NCI-H1930 (cell line): Measurements from ENCODE around the gene ITGB1BP2.
"Not testable (repeated sequence)": the region's sequence is repeated elsewhere in the genome, so short reads cannot be mapped to it uniquely, and the experiment has no call there.

Experiments
- DNase-seq, 2 experiments: peaks; one replicate each; lab custom pipeline; 2025; lab: John Stamatoyannopoulos, UW

ITGB1BP2 gene

GRCh38 chrX:71302461-71303213 lies 1.1 kb downstream of the ITGB1BP2 start:
- DNase-seq = no peak

DNA sequence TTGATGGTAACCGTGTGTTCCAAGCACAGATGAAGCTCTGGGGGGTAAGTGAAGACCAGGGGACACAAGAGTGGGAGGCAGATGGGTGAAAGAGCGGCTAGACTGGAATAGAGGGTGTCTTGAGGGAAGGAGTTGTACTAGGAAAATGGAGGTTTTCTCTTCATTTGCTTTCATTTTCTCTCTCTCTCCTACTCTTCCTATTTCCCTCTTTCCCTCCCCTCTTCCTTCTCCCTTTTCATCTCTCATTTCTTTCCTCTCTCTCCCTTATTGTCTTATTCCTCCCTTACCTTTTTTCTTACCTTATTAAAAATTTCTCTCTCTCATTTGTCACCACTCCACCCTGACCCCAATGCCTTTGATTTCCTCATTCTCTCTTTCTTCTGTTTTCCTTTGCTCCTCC lies 3.0 kb downstream of the ITGB1BP2 start:
- no peak for DNase-seq

DNA sequence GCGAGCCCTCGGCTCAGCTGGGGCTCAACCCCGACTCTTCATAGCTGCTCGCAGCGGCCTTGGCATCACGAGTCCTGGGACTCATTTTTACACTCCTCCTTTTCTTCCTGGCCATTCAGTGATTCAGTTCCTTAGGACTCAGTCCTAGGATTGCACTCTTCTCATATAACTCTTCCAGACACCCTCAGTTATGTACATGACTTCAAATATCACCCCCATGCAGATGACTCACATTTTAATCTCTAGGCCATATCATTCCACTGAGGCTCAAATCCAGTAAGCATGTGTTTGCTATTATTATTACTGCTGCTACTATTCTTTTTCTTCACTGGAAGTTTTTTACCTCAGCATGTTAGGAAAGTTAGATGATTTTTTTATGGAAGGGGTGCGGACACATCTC lies 14.4 kb downstream of the ITGB1BP2 start:
- DNase-seq = no peak

DNA sequence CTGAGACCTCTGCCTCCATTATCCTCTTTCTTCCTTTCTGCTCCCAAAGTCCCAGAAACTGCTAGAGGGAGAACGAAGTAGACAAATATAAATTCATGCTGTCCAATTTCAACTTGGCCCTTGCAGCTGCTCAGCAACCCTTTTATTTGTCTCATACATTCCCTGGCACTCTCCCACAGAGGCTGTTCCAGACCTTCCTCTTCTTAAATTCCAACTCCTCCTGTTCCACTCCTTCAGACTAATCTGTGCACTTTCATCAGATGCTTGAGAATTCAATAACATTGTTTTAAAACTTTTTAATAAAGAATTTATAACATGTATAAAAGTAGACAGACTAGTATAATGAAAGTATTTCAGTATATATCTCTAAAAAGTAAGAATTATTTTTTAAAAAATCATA lies 15.4 kb downstream of the ITGB1BP2 start:
- DNase-seq = not testable (repeated sequence)

DNA sequence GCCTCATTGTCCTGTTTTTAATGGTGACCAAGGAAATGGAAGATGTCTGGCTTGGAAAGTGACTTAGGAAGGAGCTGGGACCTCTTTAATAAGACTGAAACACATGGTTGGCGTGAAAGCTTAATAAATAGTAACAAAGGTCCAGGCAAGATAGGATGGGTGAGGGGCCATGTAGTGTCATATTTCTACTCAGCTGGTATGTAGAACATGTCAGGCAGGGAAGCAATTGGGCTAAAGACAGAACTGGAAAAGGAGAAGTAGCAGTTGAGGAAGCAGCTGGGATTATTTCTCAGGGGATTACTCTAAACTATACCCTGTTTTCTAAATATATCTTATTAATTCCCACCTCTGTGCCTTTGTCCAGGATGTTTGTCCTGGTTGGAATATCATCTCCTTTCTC lies 18.6 kb downstream of the ITGB1BP2 start:
- no peak for DNase-seq

DNA sequence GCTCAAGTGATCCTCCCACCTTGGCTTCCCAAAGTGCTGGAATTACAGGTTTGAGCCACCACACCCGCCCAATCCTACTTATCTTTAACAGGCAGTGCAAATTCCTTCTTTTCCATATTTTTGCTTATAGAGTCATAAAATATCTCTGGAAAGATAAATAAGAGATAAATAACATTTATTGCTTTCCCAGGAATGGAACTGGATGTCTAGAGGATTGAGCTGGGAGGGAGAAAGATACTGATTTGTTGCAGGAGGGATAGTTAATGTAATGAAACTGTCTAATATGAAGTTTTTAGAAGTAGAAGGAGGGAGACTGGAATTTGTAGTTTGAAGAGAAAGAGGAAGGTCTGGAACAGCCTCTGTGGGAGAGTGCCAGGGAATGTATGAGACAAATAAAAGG lies 20.2 kb downstream of the ITGB1BP2 start:
- no peak for DNase-seq

- not testable (repeated sequence) for DNase-seq
These were observed 22.9 kb downstream of the ITGB1BP2 start for GRCh38 chrX:71324452-71324851.

DNA sequence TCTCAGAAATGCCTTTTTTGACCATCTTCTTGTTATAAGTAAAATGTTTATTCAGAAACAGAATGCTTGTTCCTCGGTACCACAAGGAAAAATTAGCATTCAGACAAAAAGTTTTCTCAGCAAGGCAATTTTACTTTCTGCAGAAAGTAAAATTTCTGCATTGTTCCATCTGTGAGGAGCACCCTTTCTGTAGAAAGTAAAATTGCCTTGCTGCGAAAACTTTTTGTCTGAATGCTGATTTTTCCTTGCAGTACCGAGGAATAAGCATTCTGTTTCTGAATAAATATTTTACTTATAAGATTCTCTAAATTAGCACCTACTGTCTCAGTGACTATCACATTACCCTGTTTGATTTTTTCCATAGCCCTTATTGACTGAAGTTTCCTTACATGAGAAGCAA lies 24.8 kb downstream of the ITGB1BP2 start:
- no peak for DNase-seq

- DNase-seq = not testable (repeated sequence)
These were observed 47.7 kb downstream of the ITGB1BP2 start for GRCh38 chrX:71349151-71349665.

GRCh38 chrX:71349867-71350266 lies 48.3 kb downstream of the ITGB1BP2 start:
- not testable (repeated sequence) for DNase-seq

- not testable (repeated sequence) for DNase-seq
These were observed 50.9 kb downstream of the ITGB1BP2 start for GRCh38 chrX:71352439-71352838.
